ENCODE measurements around the gene SLAMF9.

GRCh38 chr1:159935719-159936272 is 18.2 kb downstream of the SLAMF9 start:
- TF ChIP-seq CTCF (IDR thresholded peaks at IDR 0.05; ENCODE audit: low read depth, low read length): no peak
- TF ChIP-seq POLR2A (IDR thresholded peaks at IDR 0.05; ENCODE audit: extremely low read depth, insufficient read length): no peak
- TF ChIP-seq, protein P1, sequence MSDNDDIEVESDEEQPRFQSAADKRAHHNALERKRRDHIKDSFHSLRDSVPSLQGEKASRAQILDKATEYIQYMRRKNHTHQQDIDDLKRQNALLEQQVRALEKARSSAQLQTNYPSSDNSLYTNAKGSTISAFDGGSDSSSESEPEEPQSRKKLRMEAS (IDR thresholded peaks at IDR 0.05; ENCODE audit: low read depth, low read length): no peak
